HG03097 (cell line): ENCODE data around the gene AGTPBP1.

Source experiments
- ATAC-seq: cut with Tn5 transposase; IDR thresholded peaks from one replicate; pipeline ENCODE4 v1.9.1; 2021; ENCODE audit not compliant: unreplicated experiment, low FRiP score

AGTPBP1 gene

DNA sequence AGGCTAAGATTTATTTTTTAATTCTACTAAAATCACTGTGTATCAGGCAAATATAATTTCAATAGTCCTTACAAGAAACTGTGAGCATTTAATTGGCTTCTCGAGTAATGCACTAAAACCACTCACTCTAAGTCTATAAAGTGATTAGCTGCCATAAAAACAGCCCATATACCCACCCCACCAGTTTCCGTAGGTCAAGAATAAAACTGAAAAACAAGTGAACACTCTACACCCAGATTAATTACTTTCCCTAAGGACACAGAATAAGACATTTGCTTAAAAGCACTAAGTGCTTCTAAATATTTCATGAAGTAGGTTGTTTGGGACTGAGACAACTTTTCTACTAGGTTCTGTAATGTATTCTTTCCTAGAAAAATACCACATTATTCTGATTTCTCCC is 194.2 kb downstream of the AGTPBP1 start:
- no peak for ATAC-seq

DNA sequence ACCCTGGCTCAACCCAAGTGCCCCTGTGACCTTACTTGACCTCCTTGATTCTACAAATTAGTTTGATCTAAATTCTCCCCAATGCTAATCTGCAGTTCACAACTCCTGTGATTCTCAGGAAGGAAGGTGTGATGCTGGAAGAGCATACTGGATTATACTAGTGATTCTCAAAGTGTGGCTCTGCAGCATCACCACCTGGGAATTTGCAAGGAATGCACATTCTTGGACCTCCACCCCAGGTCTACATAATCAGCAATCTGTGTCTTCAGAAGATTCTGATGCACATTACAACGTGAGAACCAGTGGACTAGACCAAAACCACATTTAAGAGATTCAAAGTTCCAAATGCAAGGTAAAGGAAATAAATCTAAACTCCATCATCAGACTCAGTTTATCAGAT is 198.6 kb downstream of the AGTPBP1 start:
- ATAC-seq: no peak

DNA sequence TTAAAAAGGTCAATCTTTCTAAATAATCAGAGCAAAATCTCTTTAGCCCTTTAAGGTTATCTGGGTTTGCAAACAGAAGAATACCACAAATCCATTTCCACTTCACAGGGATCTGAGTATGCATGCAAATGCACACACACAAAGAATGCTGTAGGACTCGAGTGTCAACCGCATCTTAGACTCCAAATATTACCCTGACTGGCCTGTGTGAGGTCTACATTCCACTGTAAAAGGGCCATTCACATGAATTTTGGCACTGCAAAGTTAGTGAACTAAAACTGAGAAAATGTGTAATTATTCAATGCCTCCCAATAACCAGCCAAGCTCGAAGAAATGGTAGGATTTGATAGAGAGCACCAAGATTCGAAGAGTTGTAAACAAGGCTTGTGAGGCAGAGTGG is 199.9 kb downstream of the AGTPBP1 start:
- ATAC-seq: no peak

DNA sequence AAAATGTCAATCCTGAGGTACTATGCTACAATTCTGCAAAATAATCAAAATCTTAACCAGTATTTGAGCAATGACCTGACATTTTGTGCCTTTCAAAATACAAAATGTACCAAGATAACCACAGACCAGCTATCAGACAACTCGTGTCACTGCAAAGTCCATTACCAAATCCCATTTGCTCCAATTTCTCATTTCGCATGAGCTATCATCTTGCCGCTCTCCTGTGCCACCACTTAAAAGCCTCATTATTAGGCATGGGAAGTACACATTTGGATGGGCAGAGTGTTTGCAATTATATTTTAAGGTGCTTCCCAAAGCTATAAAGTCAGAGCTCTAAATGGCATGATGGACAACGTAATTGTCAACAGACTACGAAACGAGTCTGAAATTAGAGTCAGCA is 205.2 kb downstream of the AGTPBP1 start:
- no peak for ATAC-seq

DNA sequence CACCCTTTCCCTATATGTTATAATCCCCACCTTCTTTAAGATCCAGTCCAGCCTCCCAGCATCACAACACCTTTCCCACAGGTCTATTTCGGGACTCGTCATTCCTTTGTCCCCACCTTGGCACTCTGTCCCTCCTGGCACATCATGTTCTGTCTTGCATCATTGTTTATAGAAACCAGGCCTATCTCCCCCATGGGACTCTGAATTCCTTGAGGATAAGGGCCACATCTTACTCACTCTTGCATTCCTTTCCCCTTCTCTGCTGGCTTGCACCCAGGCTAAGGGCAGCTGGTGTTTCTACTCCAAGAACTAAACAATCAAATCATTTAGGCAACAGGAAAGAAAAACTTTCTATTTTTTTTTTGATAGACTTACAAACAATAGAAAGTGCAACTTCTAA is 205.7 kb downstream of the AGTPBP1 start:
- ATAC-seq: no peak

DNA sequence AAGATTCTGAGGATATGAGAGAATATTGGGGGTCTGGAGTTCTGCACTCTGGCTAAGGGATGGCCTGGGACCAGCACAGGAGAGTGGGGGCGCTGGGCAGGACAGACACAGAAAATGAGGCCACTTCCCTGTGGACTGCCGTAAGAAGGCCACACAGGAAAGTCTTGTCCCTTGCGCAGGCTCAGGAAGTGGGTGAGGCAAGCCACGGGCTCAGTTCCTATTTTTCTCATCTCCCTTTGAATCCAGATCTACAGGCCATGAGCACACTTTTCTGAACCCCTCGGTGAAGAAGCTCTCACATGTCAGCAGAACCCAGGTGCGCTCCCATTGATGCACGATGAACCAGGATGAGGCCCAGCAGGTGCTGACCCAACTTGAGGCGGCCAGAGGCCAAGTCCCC is 207.4 kb downstream of the AGTPBP1 start:
- no peak for ATAC-seq

DNA sequence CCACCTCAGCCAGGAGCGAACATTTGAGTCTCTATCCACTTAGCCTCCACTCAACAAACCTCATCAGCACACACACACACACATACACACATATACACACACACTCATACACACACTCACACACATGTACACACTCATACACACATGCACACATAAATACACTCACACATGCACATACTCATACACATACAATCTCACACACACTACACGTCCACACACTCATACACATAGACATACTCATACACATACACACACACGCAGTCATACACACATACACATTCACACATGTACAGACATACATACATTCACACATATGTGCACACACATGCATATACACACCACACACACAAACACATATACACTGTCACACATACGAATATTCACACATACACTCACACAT is 208.2 kb downstream of the AGTPBP1 start:
- no peak for ATAC-seq

DNA sequence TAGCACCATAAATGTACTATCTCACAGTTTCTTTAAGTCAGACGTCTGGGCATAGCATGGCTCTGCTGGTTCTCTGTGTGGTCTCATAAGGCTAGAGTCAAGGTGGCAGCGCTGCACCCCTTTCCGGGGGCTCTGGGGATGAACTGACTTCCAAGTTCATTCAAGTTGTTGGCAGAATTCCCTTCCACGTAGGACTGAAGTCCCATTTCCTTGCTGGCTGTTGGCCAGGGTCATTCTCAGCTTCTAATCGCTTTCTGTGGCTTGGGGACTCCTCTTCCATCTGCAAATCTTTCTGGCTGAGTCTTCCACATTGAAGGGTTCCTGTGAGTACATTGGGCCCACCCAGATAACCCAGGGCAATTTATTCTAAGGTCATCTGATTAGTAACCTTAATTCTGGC is 211.0 kb downstream of the AGTPBP1 start:
- no peak for ATAC-seq

DNA sequence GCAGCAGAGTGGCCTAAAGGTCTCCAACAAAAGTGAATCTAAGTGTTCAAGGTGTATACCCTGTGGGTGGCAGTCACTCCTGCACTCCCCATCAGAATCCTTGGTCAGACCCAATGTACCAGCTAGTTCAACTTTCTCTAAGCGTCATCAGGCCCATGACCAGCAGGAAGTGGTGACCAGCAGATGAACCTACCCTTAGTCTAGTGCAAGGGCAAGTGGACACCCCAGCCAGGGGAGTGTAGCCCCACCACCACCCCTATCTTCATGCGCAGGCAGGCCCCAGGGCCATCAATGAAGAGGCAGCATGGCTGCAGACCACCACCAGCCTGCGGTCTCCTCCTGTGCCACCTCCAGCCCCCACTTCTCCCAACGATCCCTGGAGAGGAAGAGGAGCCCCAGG is 213.1 kb downstream of the AGTPBP1 start:
- ATAC-seq: no peak

DNA sequence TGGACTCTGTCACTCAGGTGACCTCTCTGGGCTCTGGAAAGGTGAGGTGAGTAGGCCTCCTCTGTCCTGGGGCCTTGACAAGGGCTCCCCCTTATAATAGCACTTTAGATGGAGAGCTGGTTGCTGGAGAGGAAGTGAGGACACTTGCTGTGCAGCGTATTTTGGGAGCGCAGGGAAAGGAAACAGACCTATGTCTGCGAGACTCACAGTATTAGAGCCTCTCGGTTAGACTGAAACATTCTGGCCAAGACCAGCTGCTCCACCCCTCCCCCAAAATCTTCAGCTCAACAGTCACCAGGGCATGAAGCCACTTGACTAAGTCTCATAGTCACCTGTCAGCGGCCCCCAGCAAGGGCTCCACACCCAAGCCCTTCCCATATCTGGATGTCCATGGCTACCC is 213.6 kb downstream of the AGTPBP1 start:
- no peak for ATAC-seq

DNA sequence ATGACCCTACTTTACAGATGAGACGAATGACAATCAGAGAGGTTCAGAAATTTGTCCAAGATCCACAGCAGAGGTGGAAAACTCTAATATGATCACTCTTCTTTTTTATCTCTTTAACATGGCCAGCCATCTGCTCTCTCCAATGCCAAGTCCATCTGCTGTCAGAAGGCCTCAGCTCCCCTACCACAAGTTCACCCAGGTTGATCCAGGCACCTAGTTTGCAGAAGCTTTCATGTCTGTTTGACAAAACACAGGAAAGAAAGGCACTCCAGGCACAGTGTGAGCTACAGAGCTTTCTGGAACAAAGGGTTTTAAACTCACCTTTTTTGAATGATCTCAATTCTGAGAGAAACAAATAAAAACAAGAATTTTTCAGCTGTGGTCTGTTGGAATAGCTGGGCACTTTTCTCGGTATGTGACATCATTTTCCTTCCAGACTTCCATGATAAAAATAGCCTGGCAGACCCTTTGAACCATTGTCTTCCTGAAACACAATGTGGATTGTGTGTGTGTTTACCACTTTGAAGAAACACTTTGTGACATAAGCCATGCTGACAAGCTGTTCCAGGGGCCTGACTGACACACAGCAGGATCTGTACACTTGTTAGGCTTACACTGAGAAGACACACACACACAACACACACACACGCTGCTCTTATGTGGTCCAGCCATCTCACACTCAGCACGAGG is 214.3 kb downstream of the AGTPBP1 start:
- no peak for ATAC-seq

DNA sequence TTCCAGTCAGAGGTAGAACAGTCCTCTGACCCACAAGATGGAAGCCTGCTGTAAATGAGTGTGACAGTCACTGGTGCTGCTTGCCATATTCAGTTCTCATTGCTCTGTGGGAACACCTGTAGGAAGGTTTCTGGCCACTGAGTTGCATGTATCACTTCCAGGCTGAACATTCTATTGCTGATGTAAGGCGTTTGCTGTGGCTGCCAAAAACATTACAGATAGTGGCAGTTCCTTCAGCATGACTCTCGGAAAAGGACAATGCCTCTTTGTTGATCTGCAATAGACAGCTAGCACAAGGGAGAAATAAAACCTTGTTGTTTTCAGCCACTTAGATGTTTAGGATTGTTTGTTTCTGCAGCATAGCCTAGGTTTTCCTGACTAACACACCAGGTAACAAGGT is 217.2 kb downstream of the AGTPBP1 start:
- no peak for ATAC-seq

DNA sequence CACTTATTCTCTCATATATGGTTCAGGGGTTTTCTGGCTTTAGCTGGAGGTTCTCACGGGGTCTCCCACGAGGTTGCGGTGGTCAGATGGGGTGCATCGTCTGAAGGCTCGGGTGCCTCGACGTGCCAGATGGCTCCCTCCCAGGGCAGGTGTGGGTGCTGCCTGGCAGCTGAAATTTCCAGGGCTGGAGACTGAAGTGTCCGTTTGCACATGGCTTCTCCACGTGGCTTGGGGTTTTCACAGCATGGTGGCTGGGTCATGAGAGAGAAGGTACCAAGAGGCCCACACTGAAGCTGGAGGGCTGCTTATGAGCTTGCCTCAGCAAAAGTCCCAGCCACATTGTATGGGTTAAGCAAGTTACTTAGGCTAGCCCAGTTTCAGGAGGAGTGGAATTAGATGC is 218.6 kb downstream of the AGTPBP1 start:
- ATAC-seq: no peak

DNA sequence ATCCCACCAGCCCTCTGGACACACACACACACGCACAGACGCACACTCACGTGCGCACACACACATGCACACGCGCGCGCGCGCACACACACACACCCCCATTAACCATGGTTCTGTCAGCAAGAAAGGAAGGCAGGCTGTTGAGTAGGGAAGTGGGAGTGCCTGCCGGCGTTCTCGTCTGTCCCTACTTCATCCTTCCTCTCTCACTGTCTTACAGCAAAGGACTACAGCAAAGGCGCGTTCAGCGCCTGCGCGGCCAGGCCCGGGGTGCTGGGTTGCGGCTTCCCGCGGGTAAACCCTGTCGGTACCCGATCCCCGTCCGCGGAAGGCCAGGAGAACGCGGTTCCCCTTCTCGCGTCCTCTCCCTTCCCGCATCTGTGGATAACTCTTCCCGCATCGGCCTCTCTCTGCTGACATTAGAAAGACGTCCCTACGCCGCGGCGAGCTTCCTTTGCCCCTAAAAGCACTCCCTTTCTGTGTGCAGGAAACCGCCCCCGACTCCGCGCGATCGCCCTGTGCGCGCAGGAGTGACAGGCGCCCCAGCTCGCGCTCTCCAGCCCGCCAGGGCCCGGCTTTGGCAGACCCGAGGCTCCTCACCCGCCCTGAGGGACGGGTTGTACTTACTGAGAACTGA is 219.2 kb downstream of the AGTPBP1 start:
- no peak for ATAC-seq

DNA sequence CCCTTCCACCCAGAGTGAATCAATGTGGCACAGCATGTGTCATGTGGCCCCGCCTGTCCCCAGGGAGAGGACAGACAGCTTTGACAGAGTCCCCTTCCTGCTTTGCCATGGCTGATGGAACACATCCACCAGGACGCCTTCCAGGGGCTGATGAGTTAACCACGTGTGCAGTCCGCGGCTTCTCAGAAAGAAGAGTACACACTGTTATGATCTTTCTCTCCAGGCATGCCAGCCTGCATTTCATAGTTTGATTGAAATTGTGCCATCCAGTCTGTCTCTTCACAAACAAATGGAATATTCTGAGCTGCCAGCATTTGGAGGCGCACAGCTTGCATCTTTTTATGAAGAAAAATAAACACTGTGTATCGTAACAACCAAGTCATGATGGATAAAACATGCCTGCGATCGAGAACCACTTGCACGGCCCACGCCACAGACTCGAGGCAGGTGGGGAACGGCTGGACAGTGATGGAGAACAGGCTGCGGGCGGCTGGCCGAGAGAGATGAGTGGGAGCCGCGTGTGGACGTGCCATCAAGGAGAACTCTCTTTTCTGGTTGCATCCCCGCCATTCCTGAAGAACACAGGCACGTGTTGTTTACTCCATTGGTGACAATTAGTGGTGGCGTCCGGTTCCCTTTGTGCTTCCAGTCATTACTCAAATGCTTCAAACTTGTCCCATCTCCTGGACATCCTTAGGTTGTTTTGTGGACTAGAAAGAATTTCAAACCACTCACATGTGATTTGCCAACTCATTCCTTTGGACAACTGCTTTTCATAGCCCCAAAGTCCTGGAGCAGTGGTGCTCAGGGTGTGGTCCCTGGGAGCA is 220.2 kb downstream of the AGTPBP1 start:
- ATAC-seq: no peak

DNA sequence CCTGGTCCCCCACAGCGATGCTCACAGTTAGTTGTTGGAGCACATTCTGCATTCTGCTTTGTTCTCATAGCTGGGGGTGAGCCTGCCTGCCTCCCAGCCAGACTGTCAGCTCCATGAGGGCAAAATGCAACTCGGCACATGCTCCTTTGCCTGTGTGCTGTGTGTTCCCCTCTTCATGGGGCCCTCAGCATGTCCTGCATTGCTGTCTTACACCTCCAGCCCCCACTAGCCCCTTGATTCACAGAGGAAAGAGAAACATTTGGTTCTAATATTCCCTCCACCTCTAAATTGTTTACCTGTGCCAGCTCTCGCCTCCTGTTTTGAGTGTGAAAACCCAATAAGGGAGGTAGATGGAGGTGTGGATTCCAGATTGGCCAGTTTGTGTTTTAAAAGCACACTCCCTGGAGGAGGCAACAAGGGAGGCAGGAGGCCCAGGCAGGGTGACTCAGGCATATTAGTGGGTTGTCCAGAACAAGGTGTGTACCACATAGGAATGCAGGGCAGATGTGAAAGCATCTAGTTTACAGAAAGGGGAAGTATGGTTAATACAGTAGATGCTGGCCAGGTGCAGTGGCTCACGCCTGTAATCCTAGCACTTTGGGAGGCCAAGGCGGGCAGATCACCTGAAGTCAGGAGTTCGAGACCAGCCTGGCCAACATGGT is 224.6 kb downstream of the AGTPBP1 start:
- ATAC-seq: no peak

DNA sequence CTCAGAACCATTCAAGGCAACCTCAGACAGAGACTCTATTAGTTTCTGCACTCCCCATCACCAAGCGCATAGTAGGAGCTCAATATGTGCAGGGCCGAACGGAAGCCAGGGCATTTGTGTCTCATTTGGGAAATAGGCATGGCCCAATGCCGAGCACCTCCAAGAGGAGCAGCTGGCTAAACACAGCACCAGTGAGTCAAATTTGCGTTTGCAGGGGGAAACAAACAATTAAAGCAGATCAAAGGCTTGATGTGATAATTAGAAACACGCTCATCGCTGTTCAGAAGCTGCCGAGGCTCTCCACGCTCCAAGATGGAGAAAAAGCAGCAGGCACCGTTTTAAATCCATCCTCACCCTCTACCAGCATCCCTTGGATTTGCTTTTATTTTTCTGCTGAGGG is 225.3 kb downstream of the AGTPBP1 start:
- no peak for ATAC-seq

DNA sequence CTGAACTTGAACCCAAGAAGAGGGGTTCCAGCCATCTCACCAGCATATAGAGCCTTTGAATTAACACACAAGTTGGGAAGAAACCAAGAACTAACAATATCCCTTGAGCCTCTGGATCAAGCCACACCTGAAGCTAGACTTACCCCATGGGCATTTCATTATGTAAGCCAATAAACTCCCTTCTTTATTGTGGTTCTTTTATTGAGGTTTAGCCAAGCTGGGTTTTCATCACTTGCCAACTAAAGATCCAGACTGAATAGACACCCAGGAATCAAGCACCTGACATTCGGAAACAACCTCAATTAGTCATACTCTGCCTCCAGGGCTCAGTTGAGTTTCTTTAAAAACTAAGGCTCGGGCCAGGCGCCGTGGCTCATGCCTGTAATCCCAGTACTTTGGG is 226.7 kb downstream of the AGTPBP1 start:
- ATAC-seq: no peak

DNA sequence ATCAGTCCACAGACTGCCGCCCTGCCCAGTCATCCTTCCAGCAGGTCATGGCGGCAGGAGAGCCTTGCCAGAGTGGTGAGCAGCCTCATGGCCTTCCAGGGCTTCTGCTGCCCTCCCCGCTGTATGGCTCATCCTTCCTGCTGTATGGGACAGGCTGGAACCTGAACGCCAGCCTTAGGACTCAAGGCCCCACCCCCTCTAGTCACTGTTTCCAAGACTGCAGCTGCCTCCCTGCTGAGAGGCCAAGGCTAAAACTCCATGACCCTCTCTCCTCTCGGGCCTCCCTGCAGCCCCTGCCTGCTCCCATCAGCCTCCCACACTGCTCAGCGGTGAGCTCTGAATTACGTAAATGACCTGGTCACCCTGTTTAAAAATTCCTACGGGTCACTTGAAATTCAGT is 227.5 kb downstream of the AGTPBP1 start:
- no peak for ATAC-seq

DNA sequence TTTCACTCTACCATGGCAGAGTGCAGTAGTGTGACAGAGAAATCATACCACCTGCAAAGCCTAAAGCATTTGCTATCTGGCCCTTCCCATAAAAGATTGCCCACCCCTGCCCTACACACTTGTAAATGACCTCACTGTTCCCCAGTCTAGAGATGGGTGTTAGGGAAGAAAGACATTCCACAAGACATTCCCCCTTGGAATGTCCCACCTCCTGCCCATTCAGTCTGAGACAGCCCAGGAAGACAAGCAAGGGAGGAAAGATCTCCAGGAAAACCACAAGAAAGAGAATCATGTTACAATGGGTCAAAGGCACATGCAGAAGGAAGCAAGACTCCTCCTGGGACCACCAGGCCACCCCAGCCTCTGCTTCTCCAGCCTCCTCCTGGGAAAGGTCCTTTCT is 230.0 kb downstream of the AGTPBP1 start:
- ATAC-seq: no peak

DNA sequence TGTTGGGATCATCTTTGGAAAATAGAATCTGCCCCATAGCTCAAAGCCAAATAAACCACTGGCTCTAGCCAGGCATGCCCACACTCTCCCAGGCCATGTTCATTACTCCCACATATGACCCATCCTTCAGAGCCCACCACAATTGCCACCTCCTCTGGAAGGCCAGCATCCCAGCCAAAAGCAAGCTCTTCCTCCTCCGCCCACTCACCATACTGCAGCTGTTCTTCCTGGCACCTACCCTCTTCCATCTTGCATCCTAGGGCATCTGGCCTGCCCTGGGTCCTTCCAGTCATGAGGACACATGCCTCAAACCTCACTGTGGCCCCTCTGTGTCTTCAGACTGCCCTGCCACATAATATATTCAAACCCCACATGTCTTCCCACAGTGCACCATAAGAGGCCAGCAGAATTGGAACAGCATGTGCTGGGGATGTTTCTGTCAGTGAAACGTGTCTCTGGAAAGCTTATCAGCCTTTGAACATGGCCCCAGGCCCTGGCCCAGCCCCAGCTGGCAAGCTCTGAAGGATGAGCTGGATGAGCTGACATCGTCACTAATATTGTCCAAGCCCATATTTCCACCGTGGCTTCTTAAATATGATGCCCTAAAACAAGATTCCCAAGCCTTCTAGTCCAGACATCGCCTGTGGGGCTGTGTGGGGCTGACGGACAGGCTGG is 230.8 kb downstream of the AGTPBP1 start:
- no peak for ATAC-seq
